H1 (cell line): ENCODE results near the gene HPN. TPM values are rescaled to one million over a fixed set of nuclear protein-coding genes. Genes with fewer than 3 reads are reported as not detected.

Source experiments
- ATF3 ChIP-seq: IDR thresholded peaks from 2 replicates; pipeline ENCODE4 v1.6.1; 2011; ENCODE audit warnings: low read depth, mild to moderate bottlenecking, low read length; ENCODE audit not compliant: insufficient read depth
- E2F6 ChIP-seq: IDR thresholded peaks from 2 replicates; pipeline ENCODE4 v1.6.1; 2012; ENCODE audit warnings: inconsistent platforms
- POLR2AphosphoS5 ChIP-seq: IDR thresholded peaks from 2 replicates; pipeline ENCODE4 v1.6.1; 2011; ENCODE audit warnings: low read depth, low read length
- RAD21 ChIP-seq, 2 experiments: IDR thresholded peaks in 1 of 2; conservative IDR thresholded peaks in 1 of 2; 2 replicates each; pipeline ENCODE4 v1.6.1; 2011; ENCODE audit warnings: low read depth in 2 of 2, low read length in 2 of 2, improper control_type of control experiment in 1 of 2, inconsistent platforms in 1 of 2, mild to moderate bottlenecking in 1 of 2, moderate library complexity in 1 of 2
- RBBP5 ChIP-seq: IDR thresholded peaks from 2 replicates; pipeline ENCODE4 v1.7.1; 2012; ENCODE audit warnings: low read depth, mild to moderate bottlenecking, inconsistent platforms, low read length, moderate library complexity, borderline replicate concordance
- TAF1 ChIP-seq: IDR thresholded peaks from 2 replicates; pipeline ENCODE4 v1.6.1; 2011; ENCODE audit warnings: mild to moderate bottlenecking, low read depth, low read length
- TAF7 ChIP-seq: optimal IDR thresholded peaks from 2 replicates; pipeline ENCODE3; 2011; ENCODE audit warnings: low read depth, mild to moderate bottlenecking, inconsistent platforms, low read length, moderate library complexity, borderline replicate concordance
- YY1 ChIP-seq: IDR thresholded peaks from 2 replicates; pipeline ENCODE4 v1.6.1; 2011; ENCODE audit warnings: low read depth, mild to moderate bottlenecking, low read length
- polyA plus RNA-seq, 7 experiments: library from polyadenylated mRNA; depleted of rRNA in 3 of 7; stranded (reverse) in 5 of 7; unstranded in 2 of 7; fragments of >200 nt in 5 of 7; fragments of 200-250 nt in 2 of 7; gene quantifications; 1 replicate in 5 of 7; 2 replicates in 1 of 7; 4 replicates in 1 of 7; pipeline versions ENCODE4 v1.2.1 to v1.2.3, GENCODE V29; 2011 to 2013; ENCODE audit warnings: missing spikeins in 2 of 7, mixed read lengths in 2 of 7
- total RNA-seq: library from RNA; stranded (reverse); fragmentation: NEBNext Ultra II Directional; extraction: Animal tissue kit (Norgen Biotek cat#: 25700); gene quantifications from 2 replicates; pipeline ENCODE4 v1.2.1, GENCODE V29; 2021

The HPN gene
- total and polyA plus RNA-seq, 2 of the 8 experiments (the other 6 are each of a cell fraction or from before 2014, with no cell fraction given) = 14.7 to 33.7 TPM

GRCh38 chr19:35040826-35041547 lies 534 bp upstream of the HPN start (continued):
- TF ChIP-seq RBBP5 (peak; percentile 93; the same call in 1 of the 2 replicates), ATF3 (no peak), TAF1 (0 out of 2 replicates have a peak, but pooled peaks have one; percentile 47), TAF7 (peak; percentile 27), YY1 (peak; percentile 23; the same call in 1 of the 2 replicates), E2F6 (no peak; the same call in 1 of the 2 replicates), POLR2AphosphoS5 (0 out of 2 replicates have a peak, but pooled peaks have one; percentile 40), RAD21 (IDR thresholded peaks at IDR 0.05 in 1 of 2, conservative IDR thresholded peaks at IDR 0.05 in 1 of 2; ENCODE audit: low read depth in 2 of 2, low read length in 2 of 2) (no peak)
